Lower leg skin (tissue), 4 donors: ENCODE measurements around the gene RUNX2. TPM values are rescaled to one million over a fixed set of nuclear protein-coding genes. Genes with fewer than 3 reads are reported as not detected.

Experiments
- DNase-seq, 2 donors: peaks; one replicate each; pipeline ENCODE4 v3.0.0-alpha.2; 2019; ENCODE audit warnings: low spot score in 2 of 2
- H3K4me3 ChIP-seq: fragments of 200-600 bp; sonication (generic); 2 replicates; pipeline ENCODE4 v1.5.1; 2017; ENCODE audit warnings: mild to moderate bottlenecking, low read depth; ENCODE audit not compliant: poor library complexity, severe bottlenecking
- CTCF ChIP-seq, 3 donors: fragments of 450-650 bp; IDR thresholded peaks; one replicate each; pipeline ENCODE4 v1.5.1; 2016; ENCODE audit warnings: antibody characterized with exemption in 3 of 3, mild to moderate bottlenecking in 3 of 3, moderate library complexity in 2 of 3
- POLR2A ChIP-seq, 2 donors: fragments of 450-650 bp; IDR thresholded peaks; one replicate each; pipeline ENCODE4 v1.6.1; 2016 to 2017; ENCODE audit warnings: antibody characterized with exemption in 2 of 2, mild to moderate bottlenecking in 1 of 2, moderate library complexity in 1 of 2
- WGBS, 2 donors: methylation state at CpG; one replicate each; pipeline ENCODE4 v1.1.5; 2018; 5-methylcytosine and 5-hydroxymethylcytosine counted together
- intact Hi-C: fragments of 100-400 bp; cut with DNase I; formaldehyde crosslinking; loops from one replicate; pipeline ENCODE4 v1.15.0; 2023; ENCODE audit warnings: low total_unique reads
- total RNA-seq, 4 donors: library from RNA; depleted of rRNA; stranded (reverse); fragments of >200 nt; gene quantifications; one replicate each; pipeline ENCODE4 v1.1.0, GENCODE V29; 2016

The RUNX2 gene
- total RNA-seq, 4 donors from 2014 or later, result 1.8 to 4.8 (median 3.1) TPM

- DNase-seq, result no peak
- WGBS, 2 donors, result 76 to 100% methylated on average over 1 of the region's 1 CpG
- no peak overlapping the region for H3K4me3 ChIP-seq
- no peak for TF ChIP-seq POLR2A (IDR thresholded peaks at IDR 0.05)
- TF ChIP-seq CTCF (IDR thresholded peaks at IDR 0.05), result no peak
- intact Hi-C loops, result no loop called here
Measured at GRCh38 chr6:45438849-45439406, 110.8 kb downstream of the RUNX2 start.

- H3K4me3 ChIP-seq, result no peak overlapping the region
- intact Hi-C loops, result no loop called here
- DNase-seq, result no peak
- WGBS, 2 donors, result 83 to 89% methylated on average over 6 of the region's 6 CpGs
- TF ChIP-seq POLR2A (IDR thresholded peaks at IDR 0.05) (no peak), CTCF (IDR thresholded peaks at IDR 0.05) (no peak)
Measured at GRCh38 chr6:45439459-45439858, 111.3 kb downstream of the RUNX2 start.

GRCh38 chr6:45439861-45440388 is 111.8 kb downstream of the RUNX2 start:
- intact Hi-C loops, result no loop called here
- no peak overlapping the region for H3K4me3 ChIP-seq
- DNase-seq, result no peak
- no peak for TF ChIP-seq CTCF (IDR thresholded peaks at IDR 0.05)
- TF ChIP-seq POLR2A (IDR thresholded peaks at IDR 0.05), result no peak
- WGBS, 2 donors, result 89 to 96% methylated on average over 6 of the region's 6 CpGs

- H3K4me3 ChIP-seq, result no peak overlapping the region
- WGBS, 2 donors, result 48 to 50% methylated on average over 6 of the region's 6 CpGs
- intact Hi-C loops, result no loop called here
- DNase-seq, result no peak
- TF ChIP-seq CTCF (IDR thresholded peaks at IDR 0.05) (no peak), POLR2A (IDR thresholded peaks at IDR 0.05) (no peak)
Measured at GRCh38 chr6:45441851-45442453, 113.8 kb downstream of the RUNX2 start.

- intact Hi-C loops, result no loop called here
- DNase-seq, result no peak
- H3K4me3 ChIP-seq, result no peak overlapping the region
- no peak for TF ChIP-seq CTCF (IDR thresholded peaks at IDR 0.05)
- no peak for TF ChIP-seq POLR2A (IDR thresholded peaks at IDR 0.05)
- WGBS, 2 donors, result 90 to 91% methylated on average over 3 of the region's 3 CpGs
Measured at GRCh38 chr6:45442716-45443115, 114.6 kb downstream of the RUNX2 start.
